ENCODE data around the gene PLA2G12B.
"Not testable (repeated sequence)": the region's sequence is repeated elsewhere in the genome, so short reads cannot be mapped to it uniquely, and the experiment has no call there.

Gene PLA2G12B

DNA sequence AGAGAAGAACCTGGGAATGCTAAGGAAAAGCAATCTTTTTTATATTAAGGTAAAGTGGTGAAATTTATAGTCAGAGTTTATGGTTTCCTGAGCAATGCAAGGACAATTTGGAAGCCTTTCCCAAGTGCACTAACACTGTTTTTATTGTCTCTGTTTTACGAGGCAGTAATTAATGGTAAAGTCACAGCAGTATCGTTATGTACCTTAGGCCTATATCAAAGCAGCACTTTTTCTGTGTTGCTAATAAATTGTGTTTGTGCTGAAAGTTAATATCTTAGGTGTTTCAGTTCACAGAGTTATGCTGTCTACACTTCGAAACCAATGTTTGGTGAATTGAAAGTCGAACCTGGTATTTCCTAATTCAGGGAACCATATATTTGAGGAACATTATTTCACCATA, 41.9 kb downstream of the PLA2G12B start:
- no peak for DNase-seq (ENCODE audit: low read depth)
- no peak overlapping the region for H3K4me3 ChIP-seq (ENCODE audit: low read length)
- H3K27me3 ChIP-seq (replicated peaks; ENCODE audit: control insufficient read depth, insufficient read depth, low read length): no peaks in the 10 kb centered on the region
- no peaks in the 10 kb centered on the region for H3K36me3 ChIP-seq (ENCODE audit: control insufficient read depth, insufficient read depth, low read length, severe bottlenecking)
- H3K4me1 ChIP-seq (ENCODE audit: control insufficient read depth, insufficient read depth, low read length): no peaks in the 10 kb centered on the region
- no peaks in the 10 kb centered on the region for H3K9me3 ChIP-seq (ENCODE audit: control insufficient read depth, low read length)
- H3K9ac ChIP-seq (ENCODE audit: low read length): no peak overlapping the region

DNA sequence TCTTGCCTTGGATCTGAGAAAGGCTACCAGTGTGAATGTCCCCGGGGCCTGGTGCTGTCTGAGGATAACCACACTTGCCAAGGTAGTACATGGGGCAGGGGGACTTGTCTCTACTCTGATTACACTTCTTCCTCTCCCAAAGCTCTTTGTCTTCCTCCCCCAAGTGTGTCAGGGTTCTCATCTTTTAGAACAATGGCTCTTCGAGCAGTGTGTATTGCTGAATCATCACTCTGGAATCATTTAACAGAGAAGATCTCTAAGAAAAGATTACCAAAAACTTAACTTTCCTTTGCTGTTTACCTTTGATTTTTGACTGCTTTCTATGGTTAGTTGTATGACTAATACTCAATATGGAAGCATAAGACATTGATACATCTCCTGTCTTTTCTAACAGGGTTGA, 42.8 kb downstream of the PLA2G12B start:
- no peaks in the 10 kb centered on the region for H3K36me3 ChIP-seq (ENCODE audit: control insufficient read depth, insufficient read depth, low read length, severe bottlenecking)
- H3K4me3 ChIP-seq (ENCODE audit: low read length): no peak overlapping the region

DNA sequence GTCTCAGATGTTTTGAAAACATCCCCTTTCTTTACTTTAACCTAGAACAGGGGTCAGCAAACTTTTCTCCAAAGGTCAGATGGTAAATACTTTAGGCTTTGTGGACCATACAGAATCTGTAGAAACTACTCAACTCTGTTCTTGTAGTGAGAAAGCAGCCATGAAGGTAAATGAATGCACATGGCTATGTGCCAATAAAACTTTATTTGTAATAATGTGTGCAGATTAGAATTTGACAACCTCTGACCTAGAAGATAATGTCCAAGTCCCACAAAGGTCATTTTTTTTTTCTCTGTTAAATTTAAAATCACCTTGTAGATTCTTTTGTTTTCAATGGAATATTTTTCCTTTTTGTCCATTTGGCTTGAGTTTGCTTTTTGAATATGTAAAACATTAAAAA, 43.9 kb downstream of the PLA2G12B start:
- no peaks in the 10 kb centered on the region for H3K4me1 ChIP-seq (ENCODE audit: control insufficient read depth, insufficient read depth, low read length)
- H3K9ac ChIP-seq (ENCODE audit: low read length): no peak overlapping the region
- no peaks in the 10 kb centered on the region for H3K27me3 ChIP-seq (replicated peaks; ENCODE audit: control insufficient read depth, insufficient read depth, low read length)
- DNase-seq (ENCODE audit: low read depth): no peak
- no peak overlapping the region for H3K4me3 ChIP-seq (ENCODE audit: low read length)
- no peaks in the 10 kb centered on the region for H3K9me3 ChIP-seq (ENCODE audit: control insufficient read depth, low read length)
- H3K36me3 ChIP-seq (ENCODE audit: control insufficient read depth, insufficient read depth, low read length, severe bottlenecking): no peaks in the 10 kb centered on the region

More for the DNA sequence above, 42.8 kb downstream of the PLA2G12B start:
- no peaks in the 10 kb centered on the region for H3K9me3 ChIP-seq (ENCODE audit: control insufficient read depth, low read length)
- DNase-seq (ENCODE audit: low read depth): no peak
- no peak overlapping the region for H3K9ac ChIP-seq (ENCODE audit: low read length)
- H3K4me1 ChIP-seq (ENCODE audit: control insufficient read depth, insufficient read depth, low read length): no peaks in the 10 kb centered on the region
- no peaks in the 10 kb centered on the region for H3K27me3 ChIP-seq (replicated peaks; ENCODE audit: control insufficient read depth, insufficient read depth, low read length)

DNA sequence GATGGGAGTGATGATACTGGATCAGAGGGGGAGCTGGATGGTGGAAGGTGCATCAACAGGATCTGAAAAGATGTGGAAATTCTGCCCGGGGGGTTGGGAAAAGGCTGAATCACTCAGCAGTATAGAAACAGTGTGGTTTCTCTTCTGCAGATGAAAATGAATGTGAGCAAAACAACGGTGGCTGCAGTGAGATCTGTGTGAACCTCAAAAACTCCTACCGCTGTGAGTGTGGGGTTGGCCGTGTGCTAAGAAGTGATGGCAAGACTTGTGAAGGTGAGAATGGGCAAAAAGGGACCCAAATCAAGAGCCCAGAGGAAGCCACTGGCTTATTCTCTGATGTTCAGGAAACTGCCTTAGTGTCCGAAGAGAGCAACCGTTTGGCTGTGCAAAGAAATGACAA, 48.2 kb downstream of the PLA2G12B start:
- H3K27me3 ChIP-seq (replicated peaks; ENCODE audit: control insufficient read depth, insufficient read depth, low read length): no peaks in the 10 kb centered on the region
- no peaks in the 10 kb centered on the region for H3K36me3 ChIP-seq (ENCODE audit: control insufficient read depth, insufficient read depth, low read length, severe bottlenecking)
- H3K9me3 ChIP-seq (ENCODE audit: control insufficient read depth, low read length): no peaks in the 10 kb centered on the region
- no peak overlapping the region for H3K9ac ChIP-seq (ENCODE audit: low read length)
- no peak overlapping the region for H3K4me3 ChIP-seq (ENCODE audit: low read length)
- DNase-seq (ENCODE audit: low read depth): no peak
- H3K4me1 ChIP-seq (ENCODE audit: control insufficient read depth, insufficient read depth, low read length): no peaks in the 10 kb centered on the region

DNA sequence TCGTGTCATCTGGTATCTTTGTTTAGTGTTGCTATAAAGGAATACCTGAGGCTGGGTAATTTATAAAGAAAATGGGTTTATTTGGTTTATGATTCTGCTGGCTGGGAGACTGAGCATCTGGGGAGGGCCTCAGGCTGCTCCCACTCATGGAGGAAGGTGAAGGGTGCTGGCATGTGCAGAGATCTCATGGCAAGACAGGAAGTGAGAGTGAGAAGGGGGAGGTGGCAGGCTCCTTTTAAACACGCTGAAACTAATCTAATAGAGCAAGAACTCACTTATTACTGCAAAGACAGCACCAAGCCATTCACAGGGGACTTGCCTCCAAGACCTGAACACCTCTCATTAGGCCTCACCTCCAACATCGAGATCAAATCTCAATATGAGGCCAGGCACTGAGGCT, 49.8 kb downstream of the PLA2G12B start:
- DNase-seq (ENCODE audit: low read depth): no peak

DNA sequence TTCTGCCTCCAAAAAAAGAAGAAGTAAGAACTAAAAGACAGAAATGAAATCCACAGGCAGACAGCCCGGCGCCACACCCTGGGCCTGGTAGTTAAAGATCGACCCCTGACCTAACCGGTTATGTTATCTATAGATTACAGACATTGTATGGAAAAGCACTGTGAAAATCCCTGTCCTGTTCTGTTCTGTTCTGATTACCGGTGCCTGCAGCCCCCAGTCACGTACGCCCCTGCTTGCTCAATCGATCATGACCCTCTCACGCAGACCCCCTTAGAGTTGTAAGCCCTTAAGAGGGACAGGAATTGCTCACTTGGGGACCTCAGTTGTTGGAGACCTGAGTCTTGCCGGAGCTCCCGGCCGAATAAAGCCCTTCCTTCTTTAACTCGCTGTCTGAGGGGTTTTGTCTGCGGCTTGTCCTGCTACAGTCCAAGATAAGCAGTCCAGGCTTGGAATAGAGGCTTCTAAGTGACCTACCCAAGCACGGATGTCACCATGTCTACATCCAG, 50.6 kb downstream of the PLA2G12B start:
- H3K9ac ChIP-seq (ENCODE audit: low read length); H3K27me3 ChIP-seq (replicated peaks; ENCODE audit: control insufficient read depth, insufficient read depth, low read length); H3K36me3 ChIP-seq (ENCODE audit: control insufficient read depth, insufficient read depth, low read length, severe bottlenecking); H3K9me3 ChIP-seq (ENCODE audit: control insufficient read depth, low read length); H3K4me1 ChIP-seq (ENCODE audit: control insufficient read depth, insufficient read depth, low read length); DNase-seq (ENCODE audit: low read depth); H3K4me3 ChIP-seq (ENCODE audit: low read length): not testable (repeated sequence)

More for the DNA sequence above, 49.8 kb downstream of the PLA2G12B start:
- Histone ChIP-seq H3K4me1 (ENCODE audit: control insufficient read depth, insufficient read depth, low read length) (no peaks in the 10 kb centered on the region), H3K9ac (ENCODE audit: low read length) (no peak overlapping the region), H3K9me3 (ENCODE audit: control insufficient read depth, low read length) (no peaks in the 10 kb centered on the region), H3K36me3 (ENCODE audit: control insufficient read depth, insufficient read depth, low read length, severe bottlenecking) (no peaks in the 10 kb centered on the region), H3K4me3 (ENCODE audit: low read length) (no peak overlapping the region), H3K27me3 (replicated peaks; ENCODE audit: control insufficient read depth, insufficient read depth, low read length) (no peaks in the 10 kb centered on the region)

DNA sequence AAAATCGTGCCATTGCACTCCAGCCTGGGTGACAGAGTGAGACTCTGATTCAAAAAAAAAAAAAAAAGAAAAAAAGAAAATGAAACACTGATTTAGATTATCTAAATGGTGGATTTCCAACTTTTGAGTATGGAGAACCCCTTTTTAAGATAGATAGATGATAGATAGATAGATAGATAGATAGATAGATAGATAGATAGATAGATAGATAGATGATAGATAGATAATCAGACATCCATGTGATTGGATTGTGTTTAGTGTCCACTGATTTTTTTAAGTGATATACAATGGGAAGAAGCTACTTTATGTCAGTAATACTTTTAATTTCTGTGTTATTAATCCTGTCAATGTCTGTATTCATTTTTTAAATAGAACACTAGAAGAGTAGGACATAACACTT, 55.1 kb downstream of the PLA2G12B start:
- no peaks in the 10 kb centered on the region for H3K9me3 ChIP-seq (ENCODE audit: control insufficient read depth, low read length)
- no peaks in the 10 kb centered on the region for H3K27me3 ChIP-seq (replicated peaks; ENCODE audit: control insufficient read depth, insufficient read depth, low read length)
- H3K36me3 ChIP-seq (ENCODE audit: control insufficient read depth, insufficient read depth, low read length, severe bottlenecking): no peaks in the 10 kb centered on the region
- no peak for DNase-seq (ENCODE audit: low read depth)
- no peaks in the 10 kb centered on the region for H3K4me1 ChIP-seq (ENCODE audit: control insufficient read depth, insufficient read depth, low read length)
- H3K4me3 ChIP-seq (ENCODE audit: low read length): no peak overlapping the region
- no peak overlapping the region for H3K9ac ChIP-seq (ENCODE audit: low read length)

DNA sequence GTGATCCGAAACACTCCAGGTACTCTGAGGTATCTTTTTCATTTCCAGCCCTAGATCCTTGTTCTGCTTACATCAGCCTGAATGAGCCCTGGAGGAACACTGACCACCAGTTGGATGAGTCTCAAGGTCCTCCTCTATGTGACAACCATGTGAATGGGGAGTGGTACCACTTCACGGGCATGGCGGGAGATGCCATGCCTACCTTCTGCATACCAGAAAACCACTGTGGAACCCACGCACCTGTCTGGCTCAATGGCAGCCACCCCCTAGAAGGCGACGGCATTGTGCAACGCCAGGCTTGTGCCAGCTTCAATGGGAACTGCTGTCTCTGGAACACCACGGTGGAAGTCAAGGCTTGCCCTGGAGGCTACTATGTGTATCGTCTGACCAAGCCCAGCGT, 56.0 kb downstream of the PLA2G12B start:
- no peaks in the 10 kb centered on the region for H3K9me3 ChIP-seq (ENCODE audit: control insufficient read depth, low read length)
- no peak overlapping the region for H3K9ac ChIP-seq (ENCODE audit: low read length)
- no peaks in the 10 kb centered on the region for H3K4me1 ChIP-seq (ENCODE audit: control insufficient read depth, insufficient read depth, low read length)
- no peak for DNase-seq (ENCODE audit: low read depth)
- no peaks in the 10 kb centered on the region for H3K27me3 ChIP-seq (replicated peaks; ENCODE audit: control insufficient read depth, insufficient read depth, low read length)
- H3K4me3 ChIP-seq (ENCODE audit: low read length): no peak overlapping the region
- no peaks in the 10 kb centered on the region for H3K36me3 ChIP-seq (ENCODE audit: control insufficient read depth, insufficient read depth, low read length, severe bottlenecking)

DNA sequence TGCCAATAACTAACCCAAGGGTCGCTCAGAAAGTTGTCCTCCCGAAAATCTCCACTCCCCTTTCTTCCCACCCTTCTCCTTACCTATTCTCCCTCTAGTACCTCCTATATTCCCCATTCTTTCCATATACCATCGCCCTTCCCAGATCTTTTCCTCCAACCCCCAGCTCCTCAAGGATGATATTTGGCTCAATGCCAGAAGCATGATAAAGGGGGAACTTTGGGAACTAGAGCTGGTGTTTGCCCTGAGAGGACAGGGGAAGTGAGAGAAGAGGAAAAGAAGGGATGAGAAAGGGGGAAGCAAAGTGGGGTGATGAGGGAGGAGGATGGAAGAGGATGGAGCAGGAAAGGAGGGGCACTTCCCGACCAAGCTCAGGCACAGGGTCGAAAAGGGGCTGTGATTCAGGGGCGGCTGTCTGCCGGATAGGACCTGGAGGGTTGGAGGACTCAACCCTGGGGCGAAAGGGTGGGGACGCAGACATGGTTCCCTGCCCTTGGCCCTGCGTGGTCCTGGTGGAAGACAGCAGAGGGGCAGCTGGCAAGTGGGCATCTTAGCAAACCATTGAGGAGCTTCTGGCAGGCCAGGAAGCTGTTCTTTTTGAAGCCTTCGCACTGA, 59.3 kb downstream of the PLA2G12B start:
- DNase-seq (ENCODE audit: low read depth): no peak
- Histone ChIP-seq H3K9ac (ENCODE audit: low read length) (no peak overlapping the region), H3K4me3 (ENCODE audit: low read length) (no peak overlapping the region), H3K36me3 (ENCODE audit: control insufficient read depth, insufficient read depth, low read length, severe bottlenecking) (no peaks in the 10 kb centered on the region), H3K9me3 (ENCODE audit: control insufficient read depth, low read length) (no peaks in the 10 kb centered on the region), H3K4me1 (ENCODE audit: control insufficient read depth, insufficient read depth, low read length) (no peaks in the 10 kb centered on the region), H3K27me3 (replicated peaks; ENCODE audit: control insufficient read depth, insufficient read depth, low read length) (no peaks in the 10 kb centered on the region)

DNA sequence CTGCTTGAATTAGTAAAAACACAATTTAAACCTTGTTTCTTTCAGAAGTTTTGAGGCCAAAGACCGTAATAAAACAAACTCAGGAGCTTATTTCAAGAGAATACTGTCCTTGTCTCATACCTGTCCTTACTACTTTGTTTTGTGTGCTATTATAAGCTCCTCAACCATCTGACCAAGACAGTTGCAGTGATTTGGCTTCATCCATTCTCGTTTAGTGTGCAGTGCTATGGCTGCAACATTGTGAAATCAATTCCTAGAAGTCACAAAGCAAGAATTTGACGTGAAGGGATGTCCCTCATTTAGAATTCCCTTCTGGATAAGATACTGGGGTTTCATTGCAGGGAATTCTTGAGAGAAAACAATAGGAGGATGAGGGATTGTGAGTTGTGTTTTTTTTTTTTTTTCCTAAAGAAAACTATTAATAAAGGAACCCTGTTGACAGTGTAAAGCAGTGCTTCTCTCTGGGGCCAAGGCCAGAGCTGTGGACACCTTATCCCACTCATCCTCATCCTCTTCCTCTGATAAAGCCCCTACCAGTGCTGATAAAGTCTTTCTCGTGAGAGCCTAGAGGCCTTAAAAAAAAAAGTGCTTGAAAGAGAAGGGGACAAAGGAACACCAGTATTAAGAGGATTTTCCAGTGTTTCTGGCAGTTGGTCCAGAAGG, 61.3 kb downstream of the PLA2G12B start, which contains the start of gene OIT3:
Gene OIT3 (plus strand): TSS at position 604 of the 663 bp plus-strand sequence. CDS start 60 bp downstream, outside the sequence.
- H3K4me1 ChIP-seq (ENCODE audit: control insufficient read depth, insufficient read depth, low read length): no peaks in the 10 kb centered on the region

DNA sequence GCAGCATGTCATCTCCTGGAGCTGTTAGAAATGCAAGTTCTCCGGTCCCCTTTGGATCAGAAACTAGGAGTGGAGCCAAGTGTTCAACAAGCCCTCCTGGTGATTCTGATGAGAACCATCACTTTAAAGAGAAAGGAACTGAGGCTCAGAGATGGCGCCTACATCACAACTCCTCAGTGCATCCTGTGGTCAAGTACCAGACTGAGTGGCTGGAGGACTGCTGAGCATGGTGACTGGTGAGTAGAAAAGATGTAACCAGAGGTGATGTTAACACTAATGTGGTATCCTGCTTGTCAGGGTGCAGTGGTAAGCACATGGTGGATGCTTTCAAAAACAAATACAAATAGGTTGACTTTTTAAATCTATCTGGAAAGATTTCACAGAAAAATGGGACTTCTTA, 64.5 kb downstream of the PLA2G12B start:
- Histone ChIP-seq H3K27me3 (replicated peaks; ENCODE audit: control insufficient read depth, insufficient read depth, low read length) (no peaks in the 10 kb centered on the region), H3K36me3 (ENCODE audit: control insufficient read depth, insufficient read depth, low read length, severe bottlenecking) (peaks cover 30% of the 10 kb centered on the region), H3K4me1 (ENCODE audit: control insufficient read depth, insufficient read depth, low read length) (no peaks in the 10 kb centered on the region), H3K9ac (ENCODE audit: low read length) (no peak overlapping the region), H3K9me3 (ENCODE audit: control insufficient read depth, low read length) (no peaks in the 10 kb centered on the region), H3K4me3 (ENCODE audit: low read length) (no peak overlapping the region)
- DNase-seq (ENCODE audit: low read depth): no peak

More for the DNA sequence above, 61.3 kb downstream of the PLA2G12B start, which contains the start of gene OIT3:
- DNase-seq (ENCODE audit: low read depth): no peak
- H3K9ac ChIP-seq (ENCODE audit: low read length): no peak within 1 kb of the TSS
- H3K27me3 ChIP-seq (replicated peaks; ENCODE audit: control insufficient read depth, insufficient read depth, low read length): no peaks in the 10 kb centered on the region
- H3K9me3 ChIP-seq (ENCODE audit: control insufficient read depth, low read length): no peaks in the 10 kb centered on the region
- H3K36me3 ChIP-seq (ENCODE audit: control insufficient read depth, insufficient read depth, low read length, severe bottlenecking): peaks cover 4% of the 10 kb centered on the region
- no peak within 1 kb of the TSS for H3K4me3 ChIP-seq (ENCODE audit: low read length)
